Thoracic aorta (tissue), 2 donors: ENCODE measurements around the gene GRK1. TPM values are rescaled to one million over a fixed set of nuclear protein-coding genes. Genes with fewer than 3 reads are reported as not detected.
"Not testable (repeated sequence)": the region's sequence is repeated elsewhere in the genome, so short reads cannot be mapped to it uniquely, and the experiment has no call there.

Experiments used
- ATAC-seq: fragments of 150-250 bp; one replicate; pipeline ENCODE4 v1.8.0; 2017; ENCODE audit warnings: low read depth; ENCODE audit not compliant: insufficient number of reproducible peaks, low FRiP score
- DNase-seq: peaks from one replicate; pipeline ENCODE4 v3.0.0-alpha.2; 2020; ENCODE audit warnings: low spot score
- H3K27ac ChIP-seq, 2 donors: fragments of 200-600 bp; sonication (generic); 1 replicate in 1 of 2; 2 replicates in 1 of 2; pipeline ENCODE4 v1.5.1; 2016; ENCODE audit warnings: mild to moderate bottlenecking in 2 of 2, moderate library complexity in 2 of 2
- H3K27me3 ChIP-seq: fragments of 200-600 bp; sonication (generic); replicated peaks from 2 replicates; pipeline ENCODE4 v1.6.0; 2016; ENCODE audit warnings: mild to moderate bottlenecking; ENCODE audit not compliant: insufficient read depth
- H3K36me3 ChIP-seq: fragments of 200-600 bp; sonication (generic); one replicate; pipeline ENCODE4 v1.5.1; 2016
- H3K4me1 ChIP-seq, 2 donors: fragments of 200-600 bp; sonication (generic); 1 replicate in 1 of 2; 2 replicates in 1 of 2; pipeline versions ENCODE4 v1.5.1 to v1.6.0; 2016; ENCODE audit warnings: low read depth in 2 of 2, mild to moderate bottlenecking in 1 of 2; ENCODE audit not compliant: control insufficient read depth in 1 of 2
- H3K4me3 ChIP-seq: fragments of 200-600 bp; sonication (generic); 2 replicates; pipeline ENCODE4 v1.5.1; 2016; ENCODE audit warnings: mild to moderate bottlenecking
- H3K9me3 ChIP-seq: fragments of 200-600 bp; sonication (generic); 2 replicates; pipeline ENCODE4 v1.5.1; 2016
- CTCF ChIP-seq: fragments of 200-600 bp; sonication (generic); IDR thresholded peaks from one replicate; pipeline ENCODE4 v1.5.1; 2019; ENCODE audit warnings: antibody characterized with exemption
- total RNA-seq, 2 donors: library from RNA; depleted of rRNA; stranded (reverse); fragments of >200 nt; gene quantifications; one replicate each; pipeline versions ENCODE4 v1.1.0 to v1.2.3, GENCODE V29; 2016

GRK1 gene
- total RNA-seq, 2 donors from 2014 or later = not detected

GRCh38 chr13:113672002-113672651 lies 5.1 kb downstream of the GRK1 start:
- TF ChIP-seq CTCF = no peak
- H3K9me3 ChIP-seq = no peaks in the 10 kb centered on the region
- ATAC-seq = no peak
- no peaks in the 10 kb centered on the region for H3K36me3 ChIP-seq
- H3K27ac ChIP-seq = no peak overlapping the region
- no peak for DNase-seq
- no peak overlapping the region for H3K4me3 ChIP-seq
- H3K4me1 ChIP-seq = no peaks in the 10 kb centered on the region
- no peaks in the 10 kb centered on the region for H3K27me3 ChIP-seq

- Histone ChIP-seq H3K27ac (no peak overlapping the region), H3K9me3 (no peaks in the 10 kb centered on the region), H3K27me3 (no peaks in the 10 kb centered on the region), H3K36me3 (no peaks in the 10 kb centered on the region), H3K4me3 (no peak overlapping the region), H3K4me1 (peaks cover 0 to 10% of the 10 kb centered on the region in 2 donors)
- no peak for TF ChIP-seq CTCF
- DNase-seq (no peak), ATAC-seq (no peak)
Observed at GRCh38 chr13:113722921-113723320, 55.9 kb downstream of the GRK1 start.

GRCh38 chr13:113723410-113724015 lies 56.5 kb downstream of the GRK1 start:
- TF ChIP-seq CTCF = no peak
- Histone ChIP-seq H3K9me3 (no peaks in the 10 kb centered on the region), H3K4me3 (no peak overlapping the region), H3K36me3 (no peaks in the 10 kb centered on the region), H3K4me1 (peaks cover 0 to 10% of the 10 kb centered on the region in 2 donors), H3K27me3 (no peaks in the 10 kb centered on the region), H3K27ac (no peak overlapping the region)
- DNase-seq (no peak), ATAC-seq (no peak)

GRCh38 chr13:113724016-113724758 lies 57.2 kb downstream of the GRK1 start:
- DNase-seq (no peak), ATAC-seq (no peak)
- Histone ChIP-seq H3K4me1 (peaks cover 0 to 10% of the 10 kb centered on the region in 2 donors), H3K27me3 (no peaks in the 10 kb centered on the region), H3K36me3 (no peaks in the 10 kb centered on the region), H3K4me3 (peak overlapping the region; percentile 78), H3K27ac (no peak overlapping the region), H3K9me3 (no peaks in the 10 kb centered on the region)
- no peak for TF ChIP-seq CTCF

GRCh38 chr13:113724780-113725315 lies 57.8 kb downstream of the GRK1 start:
- peak; percentile 84 for TF ChIP-seq CTCF
- ATAC-seq (no peak), DNase-seq (peak; percentile 34)
- H3K9me3 ChIP-seq = no peaks in the 10 kb centered on the region
- no peak overlapping the region for H3K27ac ChIP-seq
- no peaks in the 10 kb centered on the region for H3K36me3 ChIP-seq
- no peaks in the 10 kb centered on the region for H3K27me3 ChIP-seq
- peaks cover 0 to 10% of the 10 kb centered on the region in 2 donors for H3K4me1 ChIP-seq
- H3K4me3 ChIP-seq = peak overlapping the region; percentile 78

- H3K27ac ChIP-seq, ATAC-seq, H3K27me3 ChIP-seq, DNase-seq, H3K4me1 ChIP-seq, H3K9me3 ChIP-seq, H3K36me3 ChIP-seq: not testable (repeated sequence)
- H3K4me3 ChIP-seq = peak overlapping the region; percentile 78
Observed at GRCh38 chr13:113725329-113726105, 58.5 kb downstream of the GRK1 start.
